OCI-LY1 (cell line): ENCODE results near the gene ABCA4.
"Not testable (repeated sequence)": the region's sequence is repeated elsewhere in the genome, so short reads cannot be mapped to it uniquely, and the experiment has no call there.

Experiments
- CTCF ChIP-seq: fragments of 200-600 bp; sonication (generic), shearing (Covaris generic); IDR thresholded peaks from 2 replicates; pipeline ENCODE4 v1.5.1; 2017; ENCODE audit warnings: mild to moderate bottlenecking, antibody characterized with exemption, low read length, moderate library complexity, mixed read lengths
- EZH2 ChIP-seq: fragments of 200-600 bp; sonication (generic), shearing (Covaris generic); IDR thresholded peaks from 2 replicates; pipeline ENCODE4 v1.8.0; 2017; ENCODE audit warnings: borderline replicate concordance, mixed run types, mild to moderate bottlenecking, antibody characterized with exemption, low read length, moderate library complexity, mixed read lengths

GRCh38 chr1:93990477-93990876, 130.5 kb downstream of the ABCA4 start:
- TF ChIP-seq CTCF, EZH2: not testable (repeated sequence)
